ENCODE results near the gene ROS1. TPM values are rescaled to one million over a fixed set of nuclear protein-coding genes. Genes with fewer than 3 reads are reported as not detected.
"Not testable (repeated sequence)": the region's sequence is repeated elsewhere in the genome, so short reads cannot be mapped to it uniquely, and the experiment has no call there.

The ROS1 gene
- total RNA-seq, 2 experiments from 2014 or later: not detected

DNA sequence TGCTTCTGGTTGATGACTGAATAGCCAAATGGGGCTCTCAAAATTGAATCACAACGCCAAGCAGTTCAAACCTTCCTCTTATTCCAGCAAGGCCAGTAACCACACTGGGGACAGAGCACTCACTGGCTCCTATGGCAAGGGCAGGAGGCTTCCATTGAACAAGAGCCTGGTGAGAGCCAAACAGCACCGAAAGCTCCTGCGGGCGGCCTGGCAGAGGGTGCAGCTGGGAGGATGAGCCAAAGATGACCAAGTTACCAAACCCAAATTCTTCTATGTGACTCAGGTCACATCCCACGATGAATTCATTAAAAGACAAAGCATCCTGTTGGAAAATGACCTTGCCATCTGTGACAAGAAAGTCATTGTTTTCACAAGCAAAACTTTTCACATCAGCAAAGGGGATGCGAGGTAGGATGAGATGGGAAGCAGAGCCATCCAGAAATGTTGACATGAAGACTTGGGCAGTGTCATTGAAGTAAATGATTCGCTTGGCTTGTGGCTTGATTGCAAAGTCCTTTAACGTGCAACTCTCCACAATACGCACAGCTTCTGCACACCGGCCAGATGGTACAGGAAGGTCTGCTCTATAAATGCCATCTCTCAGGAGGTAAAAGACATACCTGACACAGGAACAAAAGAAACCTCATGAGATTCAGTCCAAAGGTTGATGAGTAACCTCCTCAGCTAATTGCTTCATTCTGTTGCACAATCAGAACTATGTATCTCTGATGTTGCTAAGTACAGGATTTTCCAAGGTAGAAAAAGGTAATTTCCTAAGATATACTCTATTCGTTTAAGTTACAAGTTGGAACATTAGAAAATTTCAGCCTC is 36.3 kb downstream of the ROS1 start:
- CTCF ChIA-PET: no interaction called here
- POLR2A ChIA-PET: no interaction called here

DNA sequence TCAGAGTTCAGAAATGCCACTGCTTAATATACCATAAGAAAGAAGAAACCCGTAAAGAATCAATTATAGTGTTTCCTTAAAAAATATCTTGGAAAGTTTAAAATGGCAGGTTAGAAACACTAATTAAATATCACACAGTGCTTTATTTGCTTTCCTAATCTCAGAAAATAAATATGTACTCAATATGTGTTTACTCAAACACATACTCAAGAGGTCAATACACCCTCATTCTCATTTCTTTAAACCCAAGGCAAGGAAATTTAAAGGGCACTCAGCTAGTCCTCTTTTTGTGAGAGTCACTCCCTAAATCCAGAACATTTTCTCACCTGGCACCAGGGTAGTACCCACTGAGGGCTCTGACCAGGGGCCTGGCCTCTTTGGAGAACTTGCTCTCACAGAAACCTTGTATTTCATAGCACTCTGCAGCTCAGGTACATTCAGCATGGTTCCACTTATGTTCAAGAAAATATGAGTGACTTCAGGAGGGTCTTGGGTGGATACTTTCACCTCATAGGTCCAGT is 38.2 kb downstream of the ROS1 start:
- CTCF ChIA-PET: no interaction called here

DNA sequence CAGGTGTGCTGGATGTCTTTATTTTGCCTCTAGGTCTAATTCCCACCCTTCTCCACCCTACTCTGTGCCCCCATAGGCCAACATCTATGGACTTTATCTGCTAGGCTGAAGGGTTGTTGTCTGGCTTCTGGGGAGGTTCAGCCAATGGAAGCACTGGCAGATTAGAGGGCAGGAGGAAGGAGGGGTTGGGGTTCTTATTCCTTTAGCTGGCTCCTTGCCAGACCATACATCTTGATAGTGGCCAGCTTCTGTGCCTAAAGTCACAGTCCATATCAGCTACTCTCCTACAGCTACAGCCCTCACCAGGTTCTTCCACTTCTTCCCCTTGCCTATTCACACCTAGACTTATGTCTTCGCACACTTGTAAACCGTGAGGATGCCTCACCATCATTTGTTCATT is 41.1 kb downstream of the ROS1 start:
- POLR2A ChIA-PET: no interaction called here

More for the DNA sequence above, 38.2 kb downstream of the ROS1 start:
- POLR2A ChIA-PET: no interaction called here

DNA sequence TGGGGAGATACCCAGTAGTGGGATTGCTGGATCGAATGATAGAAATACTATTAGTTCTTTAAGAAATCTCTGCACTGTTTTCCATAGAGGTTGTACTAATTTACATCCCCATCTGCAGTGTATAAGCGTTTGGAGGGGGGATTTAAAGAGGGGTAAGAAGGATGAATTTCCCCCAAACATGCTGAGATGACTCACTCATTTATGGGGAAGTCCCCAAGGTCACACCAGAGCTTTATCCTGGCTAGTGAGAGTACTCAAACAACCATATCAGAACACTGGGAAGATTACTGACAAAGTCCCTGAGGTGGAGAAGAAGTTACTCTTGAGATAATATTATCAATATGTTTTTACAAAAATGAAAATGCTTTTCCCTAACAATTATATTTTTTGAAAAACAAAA is 44.0 kb downstream of the ROS1 start:
- CTCF ChIA-PET: no interaction called here

More for the DNA sequence above, 41.1 kb downstream of the ROS1 start:
- CTCF ChIA-PET: no interaction called here

DNA sequence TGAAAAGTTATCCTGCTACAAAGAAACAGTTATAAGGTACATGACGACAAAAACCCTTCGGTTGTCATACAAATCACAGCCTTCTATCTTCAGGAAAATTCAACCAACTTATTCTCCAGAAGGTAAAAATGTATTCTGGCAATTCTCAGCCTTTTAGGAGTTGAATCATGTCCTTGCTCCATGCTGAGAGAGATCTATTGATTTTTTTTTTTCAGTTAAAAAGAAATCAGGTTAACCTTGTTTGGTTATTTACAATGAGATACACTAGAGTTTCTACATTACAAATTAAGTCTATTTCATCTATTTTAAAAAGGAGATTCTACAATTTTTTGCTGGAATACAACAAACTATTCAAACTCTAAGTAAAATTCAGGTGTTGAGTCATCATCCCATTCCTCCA is 45.4 kb downstream of the ROS1 start:
- ChIA-PET POLR2A (no interaction called here), CTCF (no interaction called here)

More for the DNA sequence above, 44.0 kb downstream of the ROS1 start:
- POLR2A ChIA-PET: no interaction called here

DNA sequence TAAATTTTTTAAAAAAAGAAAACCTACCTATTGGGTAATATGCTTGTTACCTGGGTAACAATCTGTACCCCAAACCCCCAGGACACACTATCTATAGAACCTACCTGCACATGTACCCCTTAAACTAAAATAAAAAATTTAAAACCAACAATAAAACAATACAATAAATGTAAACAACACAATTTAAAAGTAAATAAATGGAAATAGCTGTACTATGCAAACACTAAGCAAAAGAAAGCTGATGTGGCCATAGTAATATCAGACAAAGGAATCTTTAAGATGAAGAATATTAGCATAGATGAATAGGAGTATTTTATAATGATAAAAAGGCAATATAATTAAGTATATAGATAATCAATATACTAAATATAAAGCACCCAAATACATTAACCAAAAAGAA is 50.3 kb downstream of the ROS1 start:
- POLR2A ChIA-PET: no interaction called here
- CTCF ChIA-PET: no interaction called here

DNA sequence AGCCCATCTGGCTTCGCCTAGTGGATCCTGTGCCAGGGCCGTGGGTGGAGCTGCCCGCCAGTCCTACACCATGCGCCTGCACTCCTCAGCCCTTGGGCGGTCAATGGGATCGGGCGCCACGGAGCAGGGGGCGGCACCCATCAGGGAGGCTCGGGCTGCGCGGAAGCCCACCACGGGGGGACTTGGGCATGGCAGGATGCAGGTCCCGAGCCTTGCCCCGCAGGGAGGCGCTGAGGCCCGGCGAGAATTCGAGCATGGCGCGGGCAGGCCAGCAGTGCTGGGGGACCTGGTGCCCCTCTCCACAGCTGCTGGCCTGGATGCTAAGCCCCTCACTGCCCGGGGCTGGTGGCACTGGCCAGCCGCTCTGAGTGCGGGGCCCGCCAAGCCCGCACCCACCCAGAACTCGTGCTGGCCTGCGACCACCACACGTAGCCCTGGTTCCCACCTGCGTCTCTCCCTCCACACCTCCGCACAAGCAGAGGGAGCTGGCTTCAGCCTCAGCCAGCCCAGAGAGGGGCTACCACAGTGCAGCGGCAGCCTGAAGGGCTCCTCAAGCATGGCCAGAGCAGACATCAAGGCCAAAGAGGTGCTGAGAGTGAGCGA is 52.4 kb downstream of the ROS1 start:
- ChIA-PET POLR2A (no interaction called here), CTCF (no interaction called here)

DNA sequence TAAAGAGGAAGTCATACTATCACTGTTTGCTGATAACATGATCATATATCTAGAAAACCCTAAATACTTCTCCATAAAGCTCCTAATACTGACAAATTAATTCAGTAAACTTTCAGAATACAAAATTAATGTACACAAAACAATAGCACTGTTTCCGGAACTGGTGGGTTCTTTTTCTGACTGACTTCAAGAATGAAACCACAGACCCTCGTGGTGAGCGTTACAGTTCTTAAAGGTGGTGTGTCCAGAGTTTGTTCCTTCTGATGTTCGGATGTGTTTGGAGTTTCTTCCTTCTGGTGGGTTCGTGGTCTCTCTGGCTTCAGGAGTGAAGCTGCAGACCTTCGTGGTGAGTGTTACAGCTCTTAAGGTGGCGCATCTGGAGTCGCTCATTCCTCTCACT is 53.5 kb downstream of the ROS1 start:
- CTCF ChIA-PET, POLR2A ChIA-PET: not testable (repeated sequence)

DNA sequence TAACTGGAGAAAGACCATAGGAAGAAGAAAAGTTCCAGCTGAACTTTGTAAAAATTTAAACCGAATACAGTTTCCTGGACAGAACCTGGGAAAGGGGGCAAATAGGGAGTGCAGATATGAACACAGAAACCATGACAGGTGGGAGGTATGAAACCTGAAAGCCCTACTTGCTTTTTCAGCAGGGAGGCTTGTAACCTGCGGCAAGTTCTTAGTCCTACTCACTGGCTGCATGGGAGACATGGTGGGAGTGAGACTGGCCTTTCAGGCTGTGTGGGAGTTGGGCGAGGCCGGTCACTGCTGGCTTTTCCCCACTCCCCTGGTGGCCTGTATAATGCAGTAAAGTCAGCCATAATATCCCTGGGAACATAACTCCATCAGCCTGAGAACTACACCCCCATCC is 54.2 kb downstream of the ROS1 start:
- ChIA-PET POLR2A (no interaction called here), CTCF (no interaction called here)

DNA sequence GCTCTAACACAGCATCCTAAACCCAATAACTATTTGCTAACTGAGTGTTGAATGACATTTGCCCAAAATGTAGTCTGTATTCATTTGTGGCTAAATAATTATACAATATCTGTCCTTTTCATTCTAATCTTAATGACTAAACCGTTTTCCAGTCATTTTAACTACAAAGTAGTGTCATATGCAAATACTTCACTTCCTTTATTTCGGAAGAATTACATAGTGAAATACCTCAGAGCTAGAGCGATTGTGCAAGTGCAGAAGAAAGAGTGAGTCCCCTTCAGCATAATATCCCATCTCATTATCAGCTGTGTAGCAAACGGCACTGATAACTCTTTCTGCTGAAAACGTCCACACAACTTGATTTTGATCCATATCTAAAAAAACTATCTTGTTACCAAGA is 66.2 kb downstream of the ROS1 start:
- POLR2A ChIA-PET: no interaction called here
- CTCF ChIA-PET: no interaction called here

DNA sequence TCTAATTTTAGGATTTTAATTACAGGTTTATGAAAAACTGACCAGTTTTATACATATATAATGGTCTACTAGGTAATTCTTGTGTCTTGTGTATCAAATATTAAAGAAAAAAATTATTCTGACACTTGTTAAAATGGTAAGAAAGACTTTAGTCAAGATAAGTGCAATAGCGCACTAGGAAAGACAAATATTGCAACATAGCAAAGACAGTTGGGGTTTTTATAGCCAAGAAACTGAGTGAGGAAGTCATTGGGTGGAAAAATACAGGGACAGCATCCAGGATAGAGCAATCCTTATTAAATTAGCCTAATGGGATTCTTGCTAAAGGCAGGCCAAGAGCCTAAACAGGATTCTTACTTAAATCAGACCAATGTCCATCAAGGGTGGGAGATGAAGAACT is 71.1 kb downstream of the ROS1 start:
- ChIA-PET CTCF (no interaction called here), POLR2A (no interaction called here)

DNA sequence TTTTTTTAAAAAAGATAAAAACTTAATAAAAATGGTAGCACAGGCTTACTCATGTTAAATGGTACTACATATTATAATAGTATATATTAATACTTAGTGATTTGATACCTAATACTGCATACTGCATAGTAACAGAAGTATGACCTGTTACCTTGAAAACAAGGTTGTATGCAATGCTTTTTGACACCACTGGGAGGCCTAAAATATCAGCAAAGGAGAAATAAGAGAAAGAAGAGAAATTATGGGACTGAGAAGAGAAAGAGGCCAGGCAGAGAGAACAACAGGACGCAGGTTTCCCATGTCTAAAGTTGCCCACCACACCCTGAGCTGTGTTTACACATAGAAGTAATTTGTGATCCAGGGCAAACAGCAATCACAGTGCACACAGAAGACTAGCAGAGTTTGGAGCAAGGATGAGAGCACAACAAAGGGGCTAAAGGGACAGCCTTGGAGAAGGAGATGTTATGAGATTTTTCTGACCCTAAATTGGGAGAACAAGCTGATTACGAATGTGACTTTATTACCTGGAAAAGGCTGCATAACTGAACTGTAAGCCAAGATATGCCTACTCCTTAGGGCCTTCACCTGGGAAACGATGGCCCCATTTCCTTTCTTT is 73.2 kb downstream of the ROS1 start:
- CTCF ChIA-PET: no interaction called here

DNA sequence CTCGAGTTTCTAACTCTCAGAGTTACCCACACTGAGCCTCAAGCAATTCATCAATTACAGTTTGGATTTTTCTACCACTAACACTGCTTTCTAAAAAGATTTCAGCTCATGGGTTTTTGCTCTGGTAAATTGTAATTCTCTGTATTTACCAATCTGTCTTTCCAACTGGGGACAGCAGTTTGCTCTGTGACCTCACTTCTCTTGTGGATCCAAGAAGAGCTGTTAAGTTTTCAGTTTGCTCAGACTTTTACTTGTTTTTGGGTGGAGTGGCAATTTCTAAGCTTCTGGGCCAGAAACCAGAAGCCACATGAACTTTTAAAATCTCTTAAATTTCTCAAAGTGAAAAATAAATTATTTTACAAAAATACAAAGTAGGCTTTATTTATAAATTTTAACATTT is 74.2 kb downstream of the ROS1 start:
- CTCF ChIA-PET: no interaction called here
- POLR2A ChIA-PET: no interaction called here

More for the DNA sequence above, 73.2 kb downstream of the ROS1 start:
- POLR2A ChIA-PET: interaction anchor here (0.6 kb wide), 1 partner anchor 714 kb away, joined by 7 read pairs; no protein-coding TSS in a partner anchor

DNA sequence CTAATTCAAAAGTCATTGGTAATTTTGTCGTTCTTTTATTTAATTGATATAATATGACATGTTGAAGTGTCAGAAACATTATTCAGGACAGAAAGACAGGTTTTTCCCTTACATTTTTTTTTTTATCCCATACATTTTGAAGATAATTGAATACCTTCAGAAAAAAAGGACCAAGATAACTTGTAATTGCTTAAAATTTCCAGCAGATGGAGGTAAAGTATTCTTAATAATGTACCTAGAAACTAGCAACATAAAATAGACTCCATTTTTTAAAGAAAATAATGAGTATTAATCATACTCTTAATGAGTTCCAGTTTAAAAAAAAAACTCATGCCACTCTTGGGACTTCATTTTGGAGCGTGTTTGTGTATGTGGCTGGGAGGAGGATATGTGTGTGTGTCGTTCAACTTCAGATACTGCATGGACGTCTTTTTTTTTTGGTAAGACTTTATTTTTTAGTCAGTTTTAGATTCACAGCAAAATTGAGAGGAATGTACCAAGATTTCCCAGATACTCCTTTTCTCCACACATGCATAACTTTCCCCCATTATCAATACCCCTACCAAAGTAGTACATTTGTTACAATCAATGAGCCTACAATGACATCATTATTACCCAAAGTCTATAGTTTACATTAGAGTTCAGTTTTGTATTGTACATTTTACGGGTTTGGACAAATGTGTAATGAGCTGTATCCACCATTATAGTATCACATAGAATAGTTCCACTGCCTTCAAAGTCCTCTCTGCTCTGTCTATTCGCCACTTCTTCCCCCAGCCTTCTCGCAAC is 79.4 kb downstream of the ROS1 start:
- ChIA-PET CTCF (no interaction called here), POLR2A (no interaction called here)

DNA sequence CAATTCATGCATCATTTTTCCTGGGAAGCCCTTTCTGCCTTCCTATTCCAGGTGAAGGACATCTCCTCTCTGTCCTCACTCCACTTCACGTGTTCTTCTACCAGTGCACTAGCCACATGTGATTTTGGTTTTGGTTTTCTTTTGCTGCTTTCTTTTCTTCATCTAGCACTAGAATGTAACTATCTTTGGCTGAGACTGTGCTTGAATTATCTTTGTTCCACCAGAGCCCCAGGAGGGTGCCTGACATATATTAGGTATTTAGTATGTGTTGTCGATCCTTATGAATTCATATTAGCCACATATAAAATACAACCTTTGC is 80.5 kb downstream of the ROS1 start:
- ChIA-PET POLR2A (no interaction called here), CTCF (no interaction called here)

DNA sequence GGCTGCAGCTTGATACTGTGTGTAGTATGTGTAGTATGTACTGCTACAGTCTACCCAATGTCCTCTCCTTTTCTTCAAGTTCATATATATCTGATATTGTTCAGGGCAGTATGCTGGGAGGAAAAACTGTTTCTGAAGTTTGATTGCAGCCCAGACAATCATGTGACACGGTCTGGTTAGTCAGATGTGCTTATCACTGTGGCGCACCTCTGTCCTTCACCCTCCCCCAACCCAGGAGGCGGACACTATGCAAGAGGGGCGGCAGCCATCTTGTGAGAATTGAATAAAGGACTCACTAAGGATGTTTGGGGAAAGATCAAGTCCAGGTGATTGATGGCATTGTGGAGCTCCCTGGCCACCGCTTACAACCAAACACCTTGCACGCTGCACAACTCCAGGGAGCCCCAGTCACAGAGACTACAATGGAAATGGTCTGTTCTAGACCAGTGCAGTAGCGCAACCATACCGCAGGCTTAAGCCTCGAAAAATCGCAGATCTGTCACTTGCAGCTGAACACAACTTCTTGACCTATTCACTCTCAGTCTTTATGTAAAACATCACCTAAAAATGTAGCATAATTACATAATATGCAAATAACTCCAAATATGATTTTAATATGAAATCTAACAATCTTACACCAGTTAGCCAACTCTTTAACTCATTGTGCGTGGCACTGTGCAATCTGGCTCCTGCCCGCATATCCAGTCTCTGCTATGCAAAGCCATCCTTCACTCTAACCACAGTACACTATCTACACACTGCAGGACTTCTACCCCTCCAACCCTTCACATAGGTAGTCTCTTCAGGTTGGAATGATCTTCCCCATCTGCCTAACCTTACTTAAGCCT is 81.1 kb downstream of the ROS1 start:
- CTCF ChIA-PET: no interaction called here
- POLR2A ChIA-PET: no interaction called here

DNA sequence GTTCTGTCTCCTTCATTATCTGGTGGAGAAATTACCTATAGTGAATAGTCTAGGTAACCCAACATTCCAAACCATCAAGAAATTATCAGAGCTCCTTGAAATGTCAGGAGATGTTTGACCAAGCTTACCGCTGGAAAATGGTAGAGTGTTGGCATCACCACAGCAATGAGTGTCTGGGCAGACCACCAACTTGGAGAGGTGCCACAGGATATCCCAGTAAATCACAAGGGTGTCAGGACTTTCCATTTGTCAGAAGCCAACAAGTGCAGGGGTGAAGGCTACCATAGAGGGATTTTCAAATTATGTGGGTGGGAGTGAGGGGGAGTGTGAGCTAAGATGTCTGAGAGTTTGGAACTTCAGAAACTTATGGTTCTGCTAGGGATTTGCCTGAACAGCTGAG is 87.2 kb downstream of the ROS1 start:
- ChIA-PET POLR2A (no interaction called here), CTCF (no interaction called here)

DNA sequence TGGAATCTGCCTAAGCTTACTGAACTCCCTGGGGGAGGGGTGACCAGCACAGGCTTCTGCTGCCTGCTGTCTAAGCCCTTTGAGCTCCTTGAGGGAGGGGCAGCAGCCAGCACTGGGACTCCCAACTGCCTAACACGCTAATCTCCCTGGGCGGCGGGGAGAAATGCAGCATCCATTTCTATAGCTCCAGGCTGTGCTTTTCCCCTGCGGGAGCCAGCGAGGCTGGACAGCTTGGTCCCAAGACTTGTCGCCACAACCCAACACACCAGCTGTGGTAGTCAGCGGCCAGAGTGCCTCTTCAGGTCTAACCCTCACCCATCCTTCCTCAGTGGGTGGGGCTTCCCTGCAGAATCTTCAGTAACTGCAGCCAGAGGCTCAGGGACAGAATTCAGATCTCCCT is 95.8 kb downstream of the ROS1 start:
- ChIA-PET CTCF (no interaction called here), POLR2A (no interaction called here)

DNA sequence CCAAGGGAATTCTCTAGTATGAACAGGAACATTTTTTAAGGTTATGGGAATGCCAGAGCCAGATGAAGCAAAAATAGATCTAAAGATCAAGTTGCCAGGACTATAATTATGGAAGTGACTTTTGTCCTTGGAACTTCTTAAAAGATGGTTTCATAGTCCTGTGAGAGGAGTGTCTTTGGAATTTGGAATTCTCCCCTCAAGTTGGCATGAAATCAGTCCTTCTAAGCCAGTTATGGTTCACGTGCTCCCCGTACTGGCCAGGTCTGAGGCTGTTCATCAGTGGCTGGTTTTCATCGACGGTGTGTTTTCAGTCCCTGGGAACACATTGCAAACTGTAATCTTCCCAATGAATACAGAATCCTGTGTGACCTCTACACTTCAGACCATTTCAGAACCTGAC is 97.2 kb downstream of the ROS1 start:
- CTCF ChIA-PET: no interaction called here

DNA sequence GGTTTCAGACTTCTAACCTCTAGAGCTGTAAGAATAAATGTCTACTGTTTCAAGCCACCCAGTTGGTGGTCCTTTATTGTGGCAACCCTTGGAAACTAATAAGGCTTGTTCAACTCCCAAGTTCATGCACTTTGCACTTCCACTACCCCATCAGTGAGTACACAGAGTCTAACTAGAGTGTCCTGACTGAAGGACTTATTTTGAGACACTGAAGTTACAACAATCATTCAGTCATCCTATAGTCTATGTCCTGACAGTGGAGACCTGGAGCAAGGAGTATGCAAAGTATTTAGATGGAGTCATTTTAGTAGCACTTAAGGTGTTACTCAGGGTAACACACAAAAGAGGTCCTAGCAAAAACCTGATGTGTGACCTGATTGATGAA is 97.7 kb downstream of the ROS1 start:
- POLR2A ChIA-PET: no interaction called here
- CTCF ChIA-PET: no interaction called here

More for the DNA sequence above, 97.2 kb downstream of the ROS1 start:
- POLR2A ChIA-PET: no interaction called here

Measured in activated CD8-positive, alpha-beta memory T cell treated with anti-CD3 and anti-CD28 coated beads for 36 hours (primary cell).